GM12891 (cell line): ENCODE measurements around the gene SHC3.

Experiments used
- PAX5 ChIP-seq: IDR thresholded peaks from 2 replicates; pipeline ENCODE4 v1.6.1; 2011; ENCODE audit warnings: low read length, moderate library complexity, mild to moderate bottlenecking; ENCODE audit not compliant: insufficient read depth, severe bottlenecking
- POLR2A ChIP-seq: IDR thresholded peaks from 2 replicates; pipeline ENCODE4 v1.6.1; 2011; ENCODE audit warnings: low read depth, low read length, control low read depth
- POLR2AphosphoS5 ChIP-seq: IDR thresholded peaks from 2 replicates; pipeline ENCODE4 v1.6.1; 2011; ENCODE audit warnings: low read depth, low read length, control low read depth
- POU2F2 ChIP-seq: IDR thresholded peaks from 2 replicates; pipeline ENCODE4 v1.6.1; 2011; ENCODE audit warnings: low read depth, mild to moderate bottlenecking, control low read depth, low read length, moderate library complexity
- SPI1 ChIP-seq: IDR thresholded peaks from 2 replicates; pipeline ENCODE4 v1.6.1; 2011; ENCODE audit warnings: low read depth, low read length, control low read depth
- TAF1 ChIP-seq: IDR thresholded peaks from 2 replicates; pipeline ENCODE4 v1.6.1; 2011; ENCODE audit warnings: low read depth, low read length, control low read depth

DNA sequence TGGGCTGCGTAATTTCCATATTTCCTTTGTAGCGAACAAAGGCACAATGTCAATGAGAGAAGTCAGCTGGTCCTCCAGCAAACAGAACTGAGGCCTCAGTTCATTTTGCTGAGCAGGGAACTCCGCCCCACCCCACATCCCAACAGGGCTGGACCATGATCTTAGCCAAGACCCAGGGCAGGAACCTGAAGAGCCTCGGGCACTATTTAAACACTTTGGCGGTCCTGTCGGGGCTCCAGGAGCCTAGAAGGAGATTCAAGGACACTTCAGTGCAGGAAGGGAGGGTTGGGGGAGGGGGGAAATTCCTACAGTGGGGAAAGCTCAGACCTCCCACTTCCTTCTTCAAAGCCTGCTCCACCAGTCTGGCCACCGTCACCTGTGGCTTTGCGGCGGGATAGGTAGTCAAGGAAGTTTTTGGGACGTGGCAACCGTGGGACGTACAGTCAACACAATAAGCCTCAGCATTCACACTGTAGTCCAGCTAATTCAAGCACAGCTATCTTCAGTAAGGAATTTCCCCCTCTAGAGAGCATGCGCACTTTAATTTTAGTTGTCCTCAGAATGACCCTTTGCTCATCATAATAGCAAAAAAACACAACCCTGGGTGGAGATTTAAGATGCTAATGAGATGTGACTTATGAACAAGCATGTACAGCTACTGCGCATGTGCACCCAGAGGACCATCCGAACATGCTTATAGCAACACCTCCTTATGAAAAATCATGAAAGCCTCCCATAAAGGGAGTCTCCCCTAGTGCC is 156.4 kb downstream of the SHC3 start:
- TF ChIP-seq POLR2AphosphoS5: no peak
- no peak for TF ChIP-seq POLR2A
- TF ChIP-seq TAF1: no peak
- TF ChIP-seq SPI1: no peak
- no peak for TF ChIP-seq PAX5
- no peak for TF ChIP-seq POU2F2
